Activated CD4-positive, CD25-positive, alpha-beta regulatory T cell treated with anti-CD3 and anti-CD28 coated beads, Interleukin-2, amount 50 U/mL, for 16 hours (primary cell): ENCODE measurements around the gene KIRREL3.

Experiments used
- DNase-seq: peaks from one replicate; pipeline ENCODE4 v3.0.0-alpha.2; 2020; ENCODE audit warnings: low read depth, low spot score

Gene KIRREL3

DNA sequence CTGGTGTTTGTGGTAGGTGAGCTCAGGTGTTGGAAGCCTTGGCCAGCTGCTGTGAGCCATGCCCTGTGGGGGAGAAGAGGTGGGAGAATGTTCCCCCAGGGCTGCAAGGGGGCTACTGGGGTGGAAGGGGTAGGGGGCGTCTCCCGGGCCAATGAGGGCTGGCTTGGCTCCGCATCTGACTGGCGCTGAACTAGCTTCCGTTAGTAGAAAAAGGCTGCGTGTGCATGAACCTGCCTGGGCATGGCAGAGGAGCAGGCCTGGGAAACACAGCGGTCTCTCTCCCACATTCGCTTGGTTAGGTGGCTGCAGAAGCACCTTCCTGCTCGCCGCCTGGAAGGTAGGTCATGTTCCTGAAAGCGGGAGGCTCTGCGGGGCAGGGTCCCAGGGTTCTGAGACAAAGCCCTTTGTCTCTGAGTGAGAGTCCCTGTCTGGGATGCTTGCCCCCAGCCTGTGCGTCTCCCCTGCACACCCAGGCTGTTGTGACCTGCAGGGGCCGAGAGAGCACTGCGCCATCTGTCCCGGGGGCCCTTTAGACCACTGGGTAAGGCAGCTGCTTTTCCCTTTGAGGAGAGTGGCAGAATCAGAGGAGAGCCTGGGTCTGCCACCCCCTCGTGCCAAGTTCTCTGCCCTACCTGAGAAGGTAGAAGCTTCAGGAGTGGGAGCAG is 466.3 kb downstream of the KIRREL3 start:
- DNase-seq = no peak

DNA sequence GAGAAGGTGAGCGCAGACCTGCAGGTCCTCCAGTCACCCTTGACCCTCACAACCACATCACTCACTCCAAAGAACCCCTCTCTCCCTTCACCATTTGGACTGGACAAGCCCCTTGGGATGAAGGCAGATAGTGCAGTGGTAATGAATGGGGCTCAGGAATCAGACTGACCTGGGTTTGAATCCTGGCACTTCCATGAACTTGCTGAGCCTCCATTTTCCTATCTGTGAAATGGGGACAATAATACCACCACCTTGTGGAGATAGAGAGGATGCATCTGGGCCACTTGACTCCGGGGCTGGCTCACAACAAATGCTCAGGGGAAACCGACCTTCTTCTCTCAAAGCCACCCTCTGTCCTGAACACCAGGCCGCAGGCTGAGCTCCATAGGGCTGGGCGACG is 467.0 kb downstream of the KIRREL3 start:
- DNase-seq = no peak

- DNase-seq = no peak
Observed at GRCh38 chr11:126530416-126530815, 470.2 kb downstream of the KIRREL3 start.

DNA sequence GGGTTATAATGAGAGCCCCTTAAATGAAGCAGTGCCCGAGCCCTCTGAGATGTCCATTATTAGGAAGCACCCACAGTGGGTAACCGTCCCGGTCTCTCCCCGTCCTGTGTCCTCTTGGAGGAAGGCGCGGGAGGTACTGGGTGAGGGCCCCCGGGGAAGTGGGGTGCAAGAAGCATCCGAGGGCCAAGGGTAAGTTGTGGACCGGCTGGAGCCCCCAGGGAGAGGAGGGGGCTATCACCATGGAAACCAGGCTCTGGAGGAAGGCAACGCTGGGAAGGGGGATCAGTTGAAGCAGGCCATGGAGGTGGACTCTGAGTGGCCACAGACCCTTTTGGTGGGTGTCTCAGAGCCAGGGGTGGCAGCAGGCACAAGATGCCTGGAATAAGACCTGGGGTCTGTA is 471.5 kb downstream of the KIRREL3 start:
- DNase-seq = no peak

DNA sequence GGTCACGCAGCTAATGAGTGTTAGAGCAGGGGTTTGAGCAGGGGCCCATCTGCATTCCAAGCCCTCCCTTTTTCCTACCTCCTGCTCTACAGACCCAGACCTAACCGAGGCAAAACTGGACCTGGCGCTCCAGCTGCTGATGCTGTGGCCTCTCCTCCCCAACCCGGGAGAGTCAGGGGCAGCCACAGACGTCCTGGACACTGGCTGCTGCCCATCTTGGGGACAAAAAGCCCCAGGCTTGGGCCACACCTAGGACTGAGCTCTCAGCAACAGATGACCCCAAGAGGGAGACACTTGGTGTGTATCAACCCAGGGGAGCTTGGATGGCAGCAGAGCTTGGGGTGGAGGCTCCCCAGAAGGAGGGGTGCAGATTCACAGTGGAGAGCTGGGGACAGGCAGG is 472.5 kb downstream of the KIRREL3 start:
- no peak for DNase-seq

DNA sequence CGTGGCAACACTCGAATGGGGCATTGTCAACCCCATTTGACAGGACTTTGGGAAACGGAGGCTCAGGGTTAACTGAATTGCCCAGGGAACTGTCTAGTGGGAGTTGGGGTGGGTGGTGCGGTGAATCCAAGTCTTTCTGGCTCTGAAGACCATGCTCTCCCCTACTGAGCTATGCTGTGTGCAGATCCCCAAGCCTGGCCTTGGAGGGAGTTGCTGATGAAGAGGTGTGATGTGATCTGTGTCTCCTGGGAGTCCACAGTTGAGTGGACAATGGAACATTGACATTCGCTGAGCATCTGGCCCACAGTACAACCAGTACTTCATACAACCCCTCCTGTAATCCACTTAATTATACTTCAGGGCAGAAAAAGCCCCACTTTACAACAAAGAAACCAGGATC is 472.9 kb downstream of the KIRREL3 start:
- no peak for DNase-seq

- DNase-seq = no peak
Observed at GRCh38 chr11:126526471-126526870, 474.1 kb downstream of the KIRREL3 start.

DNA sequence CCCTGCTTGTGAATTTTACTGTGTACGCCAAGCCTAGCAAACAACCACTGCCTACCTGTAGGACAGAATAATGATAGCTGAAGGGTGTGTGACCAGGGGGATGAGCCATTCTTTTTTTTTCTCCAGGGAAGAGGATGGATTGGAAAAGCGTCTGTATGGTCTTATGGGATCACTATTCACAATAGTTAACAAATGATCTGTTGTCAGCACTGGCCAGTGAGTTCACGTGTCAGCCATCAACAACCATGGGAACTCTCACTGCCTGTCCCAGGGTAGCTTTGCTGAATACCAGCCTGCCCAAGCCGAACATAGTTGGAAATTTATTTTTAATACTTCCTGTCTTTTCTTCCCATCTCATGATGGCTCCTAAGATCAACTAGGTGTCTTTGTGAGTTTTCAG is 474.9 kb downstream of the KIRREL3 start:
- no peak for DNase-seq

GRCh38 chr11:126525216-126525615 is 475.4 kb downstream of the KIRREL3 start:
- DNase-seq = no peak

- DNase-seq = no peak
Observed at GRCh38 chr11:126523441-126524205, 476.9 kb downstream of the KIRREL3 start.

DNA sequence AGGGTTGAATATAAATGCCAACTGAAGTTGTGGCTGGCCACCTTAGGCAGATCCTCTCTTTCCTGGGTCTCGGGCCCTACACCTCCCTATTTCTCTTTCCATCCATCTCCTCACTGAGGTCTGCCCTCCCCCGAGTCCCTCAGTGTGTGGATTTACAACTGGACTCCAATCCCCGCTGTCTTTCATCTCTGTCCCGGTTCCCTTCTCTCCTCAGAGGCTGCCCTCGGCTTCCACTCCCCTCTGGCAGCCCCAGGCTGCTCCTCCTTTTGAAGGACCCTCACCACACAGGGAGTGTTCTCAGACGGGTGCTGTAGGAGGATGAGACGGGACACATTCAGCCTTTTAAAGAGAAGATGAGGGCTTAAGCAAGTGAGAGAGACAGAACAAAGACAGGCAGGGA is 478.0 kb downstream of the KIRREL3 start:
- no peak for DNase-seq

DNA sequence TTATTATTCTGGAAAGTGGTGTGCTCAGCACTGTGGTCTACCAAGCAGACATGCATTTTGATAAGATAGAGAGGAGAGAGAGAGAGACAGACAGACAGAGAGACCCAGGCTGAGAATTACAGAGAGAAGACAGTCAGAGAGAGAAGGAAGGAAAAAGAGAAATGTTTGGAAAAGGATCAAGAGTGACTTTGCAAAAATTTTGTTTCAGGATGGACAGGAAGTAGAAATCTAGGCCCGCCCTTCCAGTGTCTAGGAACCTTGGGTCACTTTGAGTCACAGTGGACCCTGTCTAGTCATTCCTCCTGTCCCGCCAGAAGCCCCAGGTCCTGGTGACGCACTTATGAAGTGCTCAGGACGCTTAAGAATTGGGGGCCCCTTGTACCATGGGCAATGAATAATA is 478.4 kb downstream of the KIRREL3 start:
- DNase-seq = no peak

GRCh38 chr11:126521196-126521595 is 479.4 kb downstream of the KIRREL3 start:
- no peak for DNase-seq

DNA sequence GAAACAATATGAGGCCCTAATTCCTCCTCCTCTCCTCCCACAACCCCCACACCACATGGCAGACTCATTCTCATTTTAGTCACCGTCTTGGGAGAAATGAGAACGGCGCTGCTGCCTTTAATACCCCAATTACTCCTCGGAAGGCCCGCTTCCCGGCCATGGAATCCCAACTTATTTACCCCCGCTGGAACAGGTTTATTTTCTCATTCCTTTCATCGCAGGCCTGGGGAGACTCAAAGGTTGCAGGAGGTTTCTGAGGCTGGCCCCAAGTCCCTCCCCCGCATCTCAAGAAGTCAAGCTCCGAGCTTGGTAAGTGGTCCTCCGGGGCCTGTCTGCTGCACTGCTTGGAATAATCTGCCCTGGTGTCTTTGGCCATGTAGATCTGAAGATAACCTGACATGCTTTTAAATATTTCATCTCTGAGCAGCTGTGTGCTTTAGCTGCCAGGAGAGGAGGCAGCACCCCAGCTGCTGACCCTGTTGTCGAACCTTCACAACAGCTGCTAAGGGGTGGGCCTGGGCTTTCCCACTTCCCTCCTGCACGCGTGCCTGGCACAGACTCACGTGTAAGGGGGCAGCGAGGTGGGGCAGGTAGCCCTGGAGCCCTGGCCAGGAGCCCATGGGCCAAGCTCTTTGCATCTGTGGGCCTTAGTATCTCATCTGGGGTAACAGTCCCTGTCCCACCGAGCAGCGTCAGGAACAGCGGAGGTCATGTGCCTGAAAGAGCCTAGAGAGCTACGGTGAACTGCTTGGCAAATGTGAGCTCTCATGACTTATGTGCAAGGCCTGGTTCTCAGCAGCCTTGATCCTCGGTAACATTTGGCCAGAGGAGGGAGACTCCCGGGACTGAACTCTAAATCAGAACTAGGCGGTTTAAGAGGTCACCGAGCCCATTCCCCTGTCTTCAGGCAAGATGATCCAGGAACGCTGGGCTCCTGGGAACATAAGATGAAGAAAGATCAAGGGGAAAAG is 480.5 kb downstream of the KIRREL3 start:
- no peak for DNase-seq

GRCh38 chr11:126518972-126519690 is 481.4 kb downstream of the KIRREL3 start:
- DNase-seq = no peak

DNA sequence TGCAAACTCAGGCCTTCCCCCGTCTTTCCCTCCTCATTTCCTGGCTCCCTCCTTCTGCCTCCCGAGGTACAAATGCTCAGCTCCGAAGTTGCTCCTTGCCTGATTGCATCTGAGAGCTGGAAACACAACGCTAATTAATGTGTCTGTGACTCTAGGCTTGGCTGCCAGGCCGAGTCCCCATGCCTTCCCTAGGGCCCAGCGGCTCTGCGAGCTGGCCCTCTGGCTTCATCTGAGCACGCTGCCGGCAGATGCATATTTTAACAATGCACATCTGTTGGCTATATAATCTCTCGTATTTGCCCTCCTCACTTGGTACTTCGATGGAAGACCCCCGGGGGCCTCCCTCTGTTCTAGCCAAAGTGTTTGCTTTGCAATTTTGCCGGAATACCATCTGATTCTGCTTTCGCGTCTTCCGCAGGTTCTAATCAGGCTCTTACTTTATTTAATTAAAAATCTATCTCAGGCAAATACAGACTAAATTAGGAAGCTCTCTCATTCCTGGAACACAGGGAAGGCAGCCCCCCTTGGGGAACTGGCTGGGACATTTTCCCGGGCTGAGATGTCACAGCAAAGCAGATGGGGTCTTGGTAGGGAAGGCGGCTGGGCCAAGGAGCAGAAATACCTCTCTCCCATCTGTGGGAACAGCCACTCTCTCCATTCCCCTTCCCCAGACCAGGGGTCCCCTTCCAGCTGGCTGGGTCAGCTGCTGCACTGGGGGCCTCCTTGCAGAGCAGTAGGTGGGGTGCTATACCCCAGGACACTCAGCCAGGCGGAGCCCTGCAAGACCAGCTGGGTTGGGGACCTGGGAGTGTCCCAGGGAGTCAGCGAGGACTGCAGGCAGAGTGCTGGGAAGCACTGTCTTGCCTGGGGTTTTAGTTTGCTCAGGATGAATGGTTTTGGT is 482.2 kb downstream of the KIRREL3 start:
- no peak for DNase-seq

GRCh38 chr11:126515501-126515900 is 485.1 kb downstream of the KIRREL3 start:
- DNase-seq = no peak

DNA sequence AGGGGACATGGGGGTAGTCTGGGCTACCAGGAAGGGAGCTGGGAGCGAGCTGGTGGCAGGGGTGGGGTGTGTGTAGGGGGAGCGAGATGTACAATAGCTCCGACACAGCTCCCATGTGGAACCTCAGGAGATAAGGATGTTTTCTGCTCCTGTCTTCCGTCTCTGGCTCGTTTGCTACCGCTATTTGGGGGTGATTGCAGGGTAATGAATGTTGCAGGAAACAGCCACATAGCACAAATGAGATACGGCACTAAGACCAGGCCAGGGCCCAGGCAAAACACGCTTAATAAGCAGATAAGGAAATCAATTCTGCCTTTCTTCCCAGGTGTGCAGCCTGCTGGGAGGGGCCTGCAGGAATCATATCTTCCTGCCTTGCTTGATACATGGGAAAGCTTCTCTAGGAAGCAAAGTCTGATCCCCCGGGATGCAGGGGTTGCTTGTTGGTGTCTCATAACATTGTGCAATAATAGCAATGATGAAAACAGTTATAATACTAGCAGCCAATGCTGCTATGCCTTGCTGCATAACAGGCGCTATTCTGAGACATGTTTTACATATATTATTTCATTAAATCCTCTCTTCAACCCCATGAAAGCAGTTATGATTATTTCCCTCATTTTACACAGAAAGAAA is 486.4 kb downstream of the KIRREL3 start:
- no peak for DNase-seq

DNA sequence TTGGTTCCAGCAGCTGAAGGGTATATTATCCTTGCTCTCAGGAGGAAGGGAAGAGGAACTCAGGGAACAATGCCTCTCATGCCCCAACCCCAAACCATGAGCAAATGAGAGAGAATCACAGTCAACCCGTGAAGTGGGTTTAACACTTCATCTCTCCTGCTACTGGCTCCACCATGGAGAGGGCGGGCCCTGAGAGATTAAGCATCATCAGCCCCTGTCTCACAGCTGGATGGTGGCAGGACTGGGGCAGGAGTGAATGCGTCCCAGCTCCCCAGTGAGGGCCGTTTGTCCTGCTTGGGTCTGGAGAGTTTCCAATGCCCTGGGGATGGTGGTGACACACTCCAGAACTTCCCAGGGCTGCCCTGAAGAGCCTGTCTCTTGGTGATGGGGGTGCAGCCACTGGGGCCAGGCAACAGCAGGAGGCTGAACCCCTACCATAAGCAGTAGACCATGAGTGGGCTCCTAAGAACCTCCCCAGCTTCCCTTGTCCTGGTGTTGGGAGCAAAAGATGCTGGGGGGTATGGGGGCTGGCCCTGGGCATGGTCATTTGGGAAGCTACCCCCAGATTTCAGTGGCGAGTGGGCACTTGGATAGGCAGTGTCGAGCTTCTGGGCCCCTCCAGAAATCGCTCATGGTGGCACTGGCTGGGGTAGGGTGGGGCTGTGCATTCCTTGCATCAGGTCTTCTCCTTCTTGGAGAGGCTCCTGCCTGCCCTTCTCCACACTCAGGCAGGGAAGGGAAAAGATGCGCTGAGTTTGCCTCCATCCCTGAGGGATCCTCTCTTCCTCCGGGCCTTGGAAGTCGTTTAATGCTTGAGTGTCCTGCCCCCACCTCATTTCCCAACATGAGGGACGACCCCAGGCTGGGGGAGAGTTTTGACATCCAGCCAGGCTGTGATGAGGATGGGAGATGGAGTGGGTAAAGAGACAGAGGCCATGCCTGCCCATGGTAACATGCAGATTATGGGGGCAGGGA is 487.5 kb downstream of the KIRREL3 start:
- no peak for DNase-seq
